T-cell (primary cell): Measurements from ENCODE around the gene MYO15B. TPM values are rescaled to one million over a fixed set of nuclear protein-coding genes. Genes with fewer than 3 reads are reported as not detected.

Experiments
- ATAC-seq, 4 experiments: fragments of 200-7000 bp in 3 of 4; fragments of 150-1000 bp in 1 of 4; cut with Tn5 transposase; replicated peaks in 1 of 4; 1 replicate in 3 of 4; 2 replicates in 1 of 4; pipeline ENCODE4 v1.10.0; 2021; ENCODE audit warnings: moderate library complexity in 3 of 4, mild to moderate bottlenecking in 2 of 4, moderate number of reproducible peaks in 1 of 4
- CTCF ChIA-PET, 2 donors: fragments of 300-600 bp; sonication (Branson Sonifier 250); formaldehyde crosslinking; loops; one replicate each; lab custom pipeline; 2022; ENCODE audit warnings: antibody characterized with exemption in 2 of 2; lab: Charles Lee
- POLR2A ChIA-PET, 2 donors: fragments of 300-600 bp; sonication (Branson Sonifier 250); formaldehyde crosslinking; loops; one replicate each; lab custom pipeline; 2022; ENCODE audit warnings: antibody characterized with exemption in 2 of 2; lab: Charles Lee
- DNase-seq, 35 experiments: peaks; one replicate each; pipeline versions ENCODE4 v3.0.0 to v3.0.0-alpha.2; 2013 to 2023
- H3K27ac ChIP-seq: one replicate; pipeline ENCODE4 v1.5.1; 2013; ENCODE audit warnings: low read length
- H3K27me3 ChIP-seq, 2 experiments: replicated peaks in 1 of 2; 1 replicate in 1 of 2; 2 replicates in 1 of 2; pipeline versions ENCODE4 v1.6.1 to v1.7.0; 2013; ENCODE audit warnings: low read length in 1 of 2, mixed read lengths in 1 of 2; ENCODE audit not compliant: control insufficient read depth in 2 of 2, insufficient read depth in 2 of 2; ENCODE audit errors: extremely low read depth in 1 of 2
- H3K36me3 ChIP-seq, 2 donors: 1 replicate in 1 of 2; 2 replicates in 1 of 2; pipeline versions ENCODE4 v1.6.1 to v1.7.0; 2013; ENCODE audit warnings: low read length in 1 of 2; ENCODE audit not compliant: control insufficient read depth in 2 of 2, insufficient read depth in 1 of 2; ENCODE audit errors: extremely low read depth in 1 of 2
- H3K4me1 ChIP-seq, 2 experiments: 1 replicate in 1 of 2; 2 replicates in 1 of 2; pipeline versions ENCODE4 v1.6.1 to v1.7.0; 2013; ENCODE audit warnings: low read length in 2 of 2, mixed read lengths in 1 of 2; ENCODE audit not compliant: insufficient read depth in 2 of 2, control insufficient read depth in 1 of 2; ENCODE audit errors: extremely low read depth in 1 of 2
- H3K4me3 ChIP-seq, 2 donors: 1 replicate in 1 of 2; 2 replicates in 1 of 2; pipeline versions ENCODE4 v1.5.1 to v1.7.0; 2013; ENCODE audit warnings: mild to moderate bottlenecking in 2 of 2, low read length in 1 of 2, moderate library complexity in 1 of 2; ENCODE audit not compliant: control insufficient read depth in 1 of 2; ENCODE audit errors: extremely low read depth in 1 of 2
- H3K9me3 ChIP-seq: 2 replicates; pipeline ENCODE4 v1.7.0; 2013
- H3K27ac Mint-ChIP-seq, 2 donors: one replicate each; pipeline ENCODE4 v1.8.0; 2020 to 2021; ENCODE audit warnings: mild to moderate bottlenecking in 2 of 2, mixed read lengths in 2 of 2
- H3K27me3 Mint-ChIP-seq, 2 donors: one replicate each; pipeline ENCODE4 v1.8.0; 2021 to 2022; ENCODE audit warnings: mixed read lengths in 2 of 2
- H3K36me3 Mint-ChIP-seq: one replicate; pipeline ENCODE4 v1.8.0; 2021; ENCODE audit warnings: mixed read lengths
- H3K4me1 Mint-ChIP-seq, 3 donors: one replicate each; pipeline ENCODE4 v1.8.0; 2020 to 2022; ENCODE audit warnings: mixed read lengths in 3 of 3, mild to moderate bottlenecking in 1 of 3
- H3K4me3 Mint-ChIP-seq, 3 donors: one replicate each; pipeline ENCODE4 v1.8.0; 2020 to 2022; ENCODE audit warnings: mild to moderate bottlenecking in 3 of 3, mixed read lengths in 3 of 3, moderate library complexity in 3 of 3
- H3K9me3 Mint-ChIP-seq, 3 donors: one replicate each; pipeline ENCODE4 v1.8.0; 2020 to 2022; ENCODE audit warnings: mixed read lengths in 3 of 3
- WGBS: methylation state at CpG from one replicate; pipeline ENCODE4 v1.1.5; 2013; ENCODE audit warnings: missing lambda C conversion rate; ENCODE audit not compliant: insufficient coverage; 5-methylcytosine and 5-hydroxymethylcytosine counted together
- total RNA-seq, 35 experiments: library from RNA in 6 of 35; stranded (reverse) in 6 of 35; fragments of 120-200 nt in 1 of 35; gene quantifications; one replicate each; pipeline versions ENCODE4 v1.2.1 to v1.2.4 and lab custom pipeline; 2013 to 2026

The MYO15B gene
- total RNA-seq, 5 donors from 2014 or later (not counting 1 experiment from before 2014, with no cell fraction given): 171 to 382 (median 273) TPM

GRCh38 chr17:75551266-75551665 lies 36.3 kb upstream of the MYO15B start:
- Histone ChIP-seq H3K4me1 (no peaks in the 10 kb centered on the region), H3K27ac (no peak overlapping the region), H3K36me3 (peaks cover 0 to 13% of the 10 kb centered on the region in 2 donors), H3K9me3 (no peaks in the 10 kb centered on the region), H3K4me3 (no peak overlapping the region), H3K27me3 (no peaks in the 10 kb centered on the region)
- H3K27me3 Mint-ChIP-seq: no peaks in the 10 kb centered on the region
- no peak overlapping the region for H3K4me3 Mint-ChIP-seq
- POLR2A ChIA-PET: interaction anchor here (0.6 to 0.7 kb wide), 2 partner anchors 107 to 130 kb away, joined by 4 read pairs; no protein-coding TSS in a partner anchor
- H3K27ac Mint-ChIP-seq: no peak overlapping the region
- peaks cover 5% of the 10 kb centered on the region for H3K36me3 Mint-ChIP-seq
- WGBS: 89% methylated on average over 7 of the region's 7 CpGs
- no peak for DNase-seq
- no peaks in the 10 kb centered on the region for H3K9me3 Mint-ChIP-seq
- no peaks in the 10 kb centered on the region for H3K4me1 Mint-ChIP-seq
- CTCF ChIA-PET: interaction anchor here in 1 of 2 donors (0.7 kb wide), 1 partner anchor 14 kb away, joined by 4 read pairs; no protein-coding TSS in a partner anchor
- no peak for ATAC-seq

- no peak for DNase-seq
- H3K36me3 Mint-ChIP-seq: peaks cover 4% of the 10 kb centered on the region
- H3K4me1 ChIP-seq: no peaks in the 10 kb centered on the region
- no peak overlapping the region for H3K27ac Mint-ChIP-seq
- H3K27me3 ChIP-seq: no peaks in the 10 kb centered on the region
- no peak overlapping the region for H3K27ac ChIP-seq
- no peaks in the 10 kb centered on the region for H3K4me1 Mint-ChIP-seq
- H3K9me3 ChIP-seq: no peaks in the 10 kb centered on the region
- H3K9me3 Mint-ChIP-seq: no peaks in the 10 kb centered on the region
- ChIA-PET CTCF (interaction anchor here in 1 of 2 donors (0.6 kb wide), 1 partner anchor 756 kb away, joined by 3 read pairs; no protein-coding TSS in a partner anchor), POLR2A (no interaction called here)
- H3K36me3 ChIP-seq: peaks cover 0 to 8% of the 10 kb centered on the region in 2 donors
- H3K4me3 Mint-ChIP-seq: no peak overlapping the region
- H3K4me3 ChIP-seq: no peak overlapping the region
- 92% methylated on average over 7 of the region's 14 CpGs for WGBS
- no peaks in the 10 kb centered on the region for H3K27me3 Mint-ChIP-seq
- ATAC-seq: no peak
Observed at GRCh38 chr17:75552425-75553294, 34.9 kb upstream of the MYO15B start.

- DNase-seq (no peak), ATAC-seq (no peak)
- Histone ChIP-seq H3K36me3 (peaks cover 1 to 12% of the 10 kb centered on the region in 2 donors), H3K27ac (no peak overlapping the region), H3K4me3 (no peak overlapping the region), H3K4me1 (no peaks in the 10 kb centered on the region), H3K9me3 (no peaks in the 10 kb centered on the region), H3K27me3 (no peaks in the 10 kb centered on the region)
- CTCF ChIA-PET: interaction anchor here in 1 of 2 donors (0.6 kb wide), 1 partner anchor 89 kb away, joined by 3 read pairs; no protein-coding TSS in a partner anchor
- Mint-ChIP-seq H3K27me3 (no peaks in the 10 kb centered on the region), H3K27ac (no peak overlapping the region), H3K9me3 (no peaks in the 10 kb centered on the region), H3K4me1 (no peaks in the 10 kb centered on the region), H3K4me3 (no peak overlapping the region), H3K36me3 (peaks cover 4% of the 10 kb centered on the region)
- POLR2A ChIA-PET: no interaction called here
- WGBS: no CpG with 5 or more reads among the region's 8 CpGs
Observed at GRCh38 chr17:75553295-75554110, 34.1 kb upstream of the MYO15B start.

- DNase-seq (no peak), ATAC-seq (no peak)
- Histone ChIP-seq H3K9me3 (no peaks in the 10 kb centered on the region), H3K36me3 (peaks cover 4 to 18% of the 10 kb centered on the region in 2 donors), H3K4me1 (no peaks in the 10 kb centered on the region), H3K27me3 (no peaks in the 10 kb centered on the region), H3K27ac (no peak overlapping the region), H3K4me3 (no peak overlapping the region)
- WGBS: 85% methylated on average over 20 of the region's 21 CpGs
- Mint-ChIP-seq H3K27me3 (no peaks in the 10 kb centered on the region), H3K4me1 (peaks cover 0 to 4% (median 0%) of the 10 kb centered on the region in 3 donors), H3K4me3 (no peak overlapping the region), H3K9me3 (no peaks in the 10 kb centered on the region), H3K27ac (no peak overlapping the region), H3K36me3 (peaks cover 8% of the 10 kb centered on the region)
- ChIA-PET POLR2A (no interaction called here), CTCF (no interaction called here)
Observed at GRCh38 chr17:75555679-75556153, 31.9 kb upstream of the MYO15B start.

GRCh38 chr17:75557075-75557851 lies 30.3 kb upstream of the MYO15B start:
- H3K36me3 Mint-ChIP-seq: peaks cover 12% of the 10 kb centered on the region
- peaks cover 0 to 4% (median 0%) of the 10 kb centered on the region in 3 donors for H3K4me1 Mint-ChIP-seq
- 96% methylated on average over 9 of the region's 15 CpGs for WGBS
- Histone ChIP-seq H3K27ac (no peak overlapping the region), H3K9me3 (no peaks in the 10 kb centered on the region), H3K36me3 (peaks cover 4 to 24% of the 10 kb centered on the region in 2 donors), H3K4me1 (no peaks in the 10 kb centered on the region), H3K27me3 (no peaks in the 10 kb centered on the region), H3K4me3 (no peak overlapping the region)
- ATAC-seq (no peak), DNase-seq (no peak)
- ChIA-PET CTCF (no interaction called here), POLR2A (no interaction called here)
- no peaks in the 10 kb centered on the region for H3K27me3 Mint-ChIP-seq
- no peak overlapping the region for H3K27ac Mint-ChIP-seq
- H3K4me3 Mint-ChIP-seq: no peak overlapping the region
- no peaks in the 10 kb centered on the region for H3K9me3 Mint-ChIP-seq
